Measurements from ENCODE around the gene MC1R. TPM values are rescaled to one million over a fixed set of nuclear protein-coding genes. Genes with fewer than 3 reads are reported as not detected.

Gene MC1R
- total RNA-seq, 1 donor from 2014 or later = 1.2 TPM

- intact Hi-C loops (cut with micrococcal nuclease) = no loop called here
- no peaks in the 10 kb centered on the region for H3K27me3 ChIP-seq (ENCODE audit: low read depth)
- no peaks in the 10 kb centered on the region for H3K9me3 ChIP-seq (replicated peaks)
- no peak for DNase-seq
- peaks cover 36% of the 10 kb centered on the region for H3K36me3 ChIP-seq
- H3K27ac ChIP-seq (replicated peaks) = no peak overlapping the region
- TF ChIP-seq CTCF (IDR thresholded peaks at IDR 0.05; ENCODE audit: borderline replicate concordance) = no peak
- no peak overlapping the region for H3K4me3 ChIP-seq
- H3K4me1 ChIP-seq = peaks cover 10% of the 10 kb centered on the region
Observed at GRCh38 chr16:89953671-89954406, 35.2 kb downstream of the MC1R start.

- no peak for DNase-seq
- intact Hi-C loops (cut with micrococcal nuclease) = no loop called here
Observed at GRCh38 chr16:89954462-89954861, 35.8 kb downstream of the MC1R start.

GRCh38 chr16:89955001-89955685 is 36.5 kb downstream of the MC1R start:
- H3K9me3 ChIP-seq (replicated peaks) = no peaks in the 10 kb centered on the region
- DNase-seq = no peak
- intact Hi-C loops (cut with micrococcal nuclease) = no loop called here
- peaks cover 38% of the 10 kb centered on the region for H3K36me3 ChIP-seq
- no peak overlapping the region for H3K4me3 ChIP-seq
- no peak overlapping the region for H3K27ac ChIP-seq (replicated peaks)
- no peaks in the 10 kb centered on the region for H3K4me1 ChIP-seq
- TF ChIP-seq CTCF (IDR thresholded peaks at IDR 0.05; ENCODE audit: borderline replicate concordance) = no peak
- no peaks in the 10 kb centered on the region for H3K27me3 ChIP-seq (ENCODE audit: low read depth)

More at GRCh38 chr16:89954462-89954861, 35.8 kb downstream of the MC1R start:
- Histone ChIP-seq H3K4me1 (peaks cover 5% of the 10 kb centered on the region), H3K36me3 (peaks cover 38% of the 10 kb centered on the region), H3K27ac (replicated peaks) (no peak overlapping the region), H3K27me3 (ENCODE audit: low read depth) (no peaks in the 10 kb centered on the region), H3K9me3 (replicated peaks) (no peaks in the 10 kb centered on the region), H3K4me3 (no peak overlapping the region)
- TF ChIP-seq CTCF (IDR thresholded peaks at IDR 0.05; ENCODE audit: borderline replicate concordance) = no peak

GRCh38 chr16:89956505-89957215 is 38.0 kb downstream of the MC1R start:
- H3K4me3 ChIP-seq = peak overlapping the region; percentile 43
- no peaks in the 10 kb centered on the region for H3K9me3 ChIP-seq (replicated peaks)
- H3K27me3 ChIP-seq (ENCODE audit: low read depth) = no peaks in the 10 kb centered on the region
- TF ChIP-seq CTCF (IDR thresholded peaks at IDR 0.05; ENCODE audit: borderline replicate concordance) = no peak
- DNase-seq = no peak
- intact Hi-C loops (cut with micrococcal nuclease) = no loop called here
- H3K27ac ChIP-seq (replicated peaks) = peak overlapping the region; percentile 36
- peaks cover 50% of the 10 kb centered on the region for H3K36me3 ChIP-seq
- no peaks in the 10 kb centered on the region for H3K4me1 ChIP-seq

- Histone ChIP-seq H3K27ac (replicated peaks) (peak overlapping the region; percentile 38), H3K36me3 (peaks cover 56% of the 10 kb centered on the region), H3K4me1 (no peaks in the 10 kb centered on the region), H3K4me3 (peak overlapping the region; percentile 43), H3K27me3 (ENCODE audit: low read depth) (no peaks in the 10 kb centered on the region), H3K9me3 (replicated peaks) (no peaks in the 10 kb centered on the region)
- TF ChIP-seq CTCF (IDR thresholded peaks at IDR 0.05; ENCODE audit: borderline replicate concordance) = no peak
- intact Hi-C loops (cut with micrococcal nuclease) = no loop called here
- DNase-seq = no peak
Observed at GRCh38 chr16:89957216-89957785, 38.6 kb downstream of the MC1R start.
